Trophoblast cell (in vitro differentiated cells and primary cell): Measurements from ENCODE around the gene ZBTB2.

ENCODE experiments used
- DNase-seq, 2 donors: peaks; one replicate each; pipeline ENCODE4 v3.0.0-alpha.2; 2016
- H2AFZ ChIP-seq: 2 replicates; pipeline ENCODE4 v1.6.1; 2013; ENCODE audit warnings: low read length, moderate library complexity, mild to moderate bottlenecking; ENCODE audit not compliant: insufficient read depth, poor library complexity
- H2AK5ac ChIP-seq: 2 replicates; pipeline ENCODE4 v1.6.1; 2013; ENCODE audit warnings: mild to moderate bottlenecking, low read length
- H2BK120ac ChIP-seq: 2 replicates; pipeline ENCODE4 v1.6.1; 2013; ENCODE audit warnings: low read length, mild to moderate bottlenecking, moderate library complexity; ENCODE audit not compliant: insufficient read depth, poor library complexity
- H2BK12ac ChIP-seq: 2 replicates; pipeline ENCODE4 v1.6.1; 2013; ENCODE audit warnings: mild to moderate bottlenecking, low read length, moderate library complexity
- H2BK5ac ChIP-seq: 2 replicates; pipeline ENCODE4 v1.6.1; 2013; ENCODE audit warnings: low read length, low read depth, moderate library complexity, mild to moderate bottlenecking; ENCODE audit not compliant: poor library complexity
- H3K14ac ChIP-seq: 2 replicates; pipeline ENCODE4 v1.6.1; 2013; ENCODE audit warnings: mild to moderate bottlenecking, low read length
- H3K18ac ChIP-seq: 2 replicates; pipeline ENCODE4 v1.6.1; 2013; ENCODE audit warnings: mild to moderate bottlenecking, low read length
- H3K23ac ChIP-seq: 2 replicates; pipeline ENCODE4 v1.6.1; 2013; ENCODE audit warnings: low read length
- H3K27ac ChIP-seq: 2 replicates; pipeline ENCODE4 v1.5.1; 2013; ENCODE audit warnings: low read depth, mild to moderate bottlenecking, inconsistent platforms, low read length, moderate library complexity
- H3K27me3 ChIP-seq: 2 replicates; pipeline ENCODE4 v1.6.1; 2013; ENCODE audit warnings: inconsistent platforms, mild to moderate bottlenecking, low read length, moderate library complexity; ENCODE audit not compliant: insufficient read depth
- H3K36me3 ChIP-seq, 2 experiments: 1 replicate in 1 of 2; 2 replicates in 1 of 2; pipeline ENCODE4 v1.6.1; 2013; ENCODE audit warnings: low read length in 2 of 2, mild to moderate bottlenecking in 2 of 2, moderate library complexity in 1 of 2; ENCODE audit not compliant: insufficient read depth in 2 of 2, control insufficient read depth in 1 of 2
- H3K4ac ChIP-seq: 2 replicates; pipeline ENCODE4 v1.6.1; 2013; ENCODE audit warnings: low read depth, mild to moderate bottlenecking, low read length, moderate library complexity
- H3K4me1 ChIP-seq, 2 experiments: 1 replicate in 1 of 2; 2 replicates in 1 of 2; pipeline ENCODE4 v1.6.1; 2013; ENCODE audit warnings: low read length in 2 of 2, mild to moderate bottlenecking in 2 of 2, moderate library complexity in 1 of 2; ENCODE audit not compliant: insufficient read depth in 2 of 2, control insufficient read depth in 1 of 2
- H3K4me2 ChIP-seq: 2 replicates; pipeline ENCODE4 v1.6.1; 2013; ENCODE audit warnings: inconsistent platforms, mild to moderate bottlenecking, low read length, moderate library complexity
- H3K4me3 ChIP-seq: 2 replicates; pipeline ENCODE4 v1.5.1; 2013; ENCODE audit warnings: mild to moderate bottlenecking, low read depth, low read length, inconsistent platforms
- H3K79me1 ChIP-seq: one replicate; pipeline ENCODE4 v1.6.1; 2013; ENCODE audit warnings: low read length
- H3K79me2 ChIP-seq: 2 replicates; pipeline ENCODE4 v1.6.1; 2013; ENCODE audit warnings: low read length, mild to moderate bottlenecking; ENCODE audit not compliant: control insufficient read depth, insufficient read depth, poor library complexity
- H3K9ac ChIP-seq: 2 replicates; pipeline ENCODE4 v1.6.1; 2013; ENCODE audit warnings: mild to moderate bottlenecking, low read length
- H3K9me3 ChIP-seq: 2 replicates; pipeline ENCODE4 v1.6.1; 2013; ENCODE audit warnings: low read depth, mild to moderate bottlenecking, control low read depth, inconsistent platforms, low read length; ENCODE audit not compliant: insufficient read depth
- H4K12ac ChIP-seq: 2 replicates; pipeline ENCODE4 v1.6.1; 2013; ENCODE audit warnings: low read depth, mild to moderate bottlenecking, low read length, moderate library complexity
- H4K8ac ChIP-seq: 2 replicates; pipeline ENCODE4 v1.6.1; 2013; ENCODE audit warnings: low read depth, mild to moderate bottlenecking, low read length, moderate library complexity
- H4K91ac ChIP-seq: one replicate; pipeline ENCODE4 v1.6.1; 2013; ENCODE audit warnings: low read depth, mild to moderate bottlenecking, low read length, moderate library complexity
- WGBS: extraction: QIAGEN DNeasy Blood & Tissue Kit; methylation state at CpG from one replicate; pipeline ENCODE4 v1.1.7; 2013; ENCODE audit warnings: missing lambda C conversion rate; ENCODE audit not compliant: insufficient read length, insufficient coverage; ENCODE audit errors: extremely low coverage; 5-methylcytosine and 5-hydroxymethylcytosine counted together

The ZBTB2 gene

DNA sequence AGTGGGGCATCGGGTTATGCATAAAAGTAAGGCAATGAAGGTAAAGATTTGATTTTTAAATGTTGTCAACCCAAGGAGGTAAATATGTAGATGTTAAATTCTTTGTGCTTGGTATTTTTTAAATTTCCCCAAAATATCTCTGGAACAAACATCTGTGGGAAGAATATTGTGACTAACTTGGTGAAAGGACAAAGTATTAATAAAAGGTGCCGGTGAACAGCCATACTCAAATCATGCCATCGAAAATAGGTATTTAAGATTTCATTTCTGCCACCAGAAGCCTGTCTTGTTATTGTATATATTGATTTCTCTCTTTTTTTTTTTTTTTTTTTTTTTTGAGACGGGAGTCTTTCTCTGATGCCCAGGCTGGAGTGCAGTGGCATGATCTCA is 12.6 kb upstream of the ZBTB2 start:
- H3K4me1 ChIP-seq: peaks cover 4 to 8% of the 10 kb centered on the region in 2 experiments
- H2BK120ac ChIP-seq: no peak overlapping the region
- H2BK12ac ChIP-seq: no peak overlapping the region
- H4K91ac ChIP-seq: no peak overlapping the region
- H3K27ac ChIP-seq: no peak overlapping the region
- no peak overlapping the region for H3K23ac ChIP-seq
- H3K79me1 ChIP-seq: no peaks in the 10 kb centered on the region
- no CpG with 5 or more reads among the region's 4 CpGs for WGBS
- H2AK5ac ChIP-seq: no peak overlapping the region
- H4K12ac ChIP-seq: no peak overlapping the region
- H3K18ac ChIP-seq: no peak overlapping the region
- no peaks in the 10 kb centered on the region for H3K27me3 ChIP-seq
- peaks cover 8 to 18% of the 10 kb centered on the region in 2 experiments for H3K36me3 ChIP-seq
- no peaks in the 10 kb centered on the region for H3K9me3 ChIP-seq
- H2AFZ ChIP-seq: no peak overlapping the region
- no peak overlapping the region for H3K4ac ChIP-seq
- H3K4me2 ChIP-seq: no peak overlapping the region
- H2BK5ac ChIP-seq: no peak overlapping the region
- H4K8ac ChIP-seq: no peak overlapping the region
- DNase-seq: no peak
- no peak overlapping the region for H3K14ac ChIP-seq
- no peak overlapping the region for H3K9ac ChIP-seq
- no peak overlapping the region for H3K4me3 ChIP-seq
- no peaks in the 10 kb centered on the region for H3K79me2 ChIP-seq

DNA sequence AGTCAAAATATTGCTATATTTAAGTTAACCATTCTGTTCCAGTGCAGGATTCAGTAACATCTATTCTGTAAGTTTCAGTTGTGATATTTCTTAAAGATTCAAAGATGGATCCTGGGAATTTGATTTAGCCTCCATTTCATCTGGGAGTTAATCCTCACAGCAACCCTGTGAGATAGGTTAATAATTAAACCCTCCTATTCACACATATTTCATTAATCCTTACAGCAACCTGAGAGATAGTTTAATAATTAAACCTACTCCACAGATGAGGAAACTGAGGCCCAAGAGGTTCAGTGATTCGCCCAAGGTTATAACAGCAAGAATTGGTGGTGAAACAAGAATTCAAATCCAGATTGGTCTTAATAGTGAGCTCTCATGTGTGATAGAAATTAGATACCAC is 10.9 kb upstream of the ZBTB2 start:
- H3K79me2 ChIP-seq: no peaks in the 10 kb centered on the region
- no peak overlapping the region for H3K9ac ChIP-seq
- WGBS: no CpG with 5 or more reads among the region's 1 CpG
- H3K27ac ChIP-seq: no peak overlapping the region
- no peak overlapping the region for H3K4me2 ChIP-seq
- no peak overlapping the region for H2AK5ac ChIP-seq
- H3K27me3 ChIP-seq: no peaks in the 10 kb centered on the region
- H2BK5ac ChIP-seq: no peak overlapping the region
- no peak overlapping the region for H3K23ac ChIP-seq
- no peak overlapping the region for H2BK120ac ChIP-seq
- H4K12ac ChIP-seq: no peak overlapping the region
- H3K36me3 ChIP-seq: peaks cover 9 to 15% of the 10 kb centered on the region in 2 experiments
- no peaks in the 10 kb centered on the region for H3K79me1 ChIP-seq
- H4K91ac ChIP-seq: no peak overlapping the region
- H3K4me1 ChIP-seq: peaks cover 4 to 8% of the 10 kb centered on the region in 2 experiments
- H3K9me3 ChIP-seq: no peaks in the 10 kb centered on the region
- no peak overlapping the region for H4K8ac ChIP-seq
- no peak overlapping the region for H3K4ac ChIP-seq
- H3K14ac ChIP-seq: no peak overlapping the region
- no peak overlapping the region for H3K4me3 ChIP-seq
- no peak for DNase-seq
- H2AFZ ChIP-seq: no peak overlapping the region
- no peak overlapping the region for H3K18ac ChIP-seq
- H2BK12ac ChIP-seq: no peak overlapping the region

DNA sequence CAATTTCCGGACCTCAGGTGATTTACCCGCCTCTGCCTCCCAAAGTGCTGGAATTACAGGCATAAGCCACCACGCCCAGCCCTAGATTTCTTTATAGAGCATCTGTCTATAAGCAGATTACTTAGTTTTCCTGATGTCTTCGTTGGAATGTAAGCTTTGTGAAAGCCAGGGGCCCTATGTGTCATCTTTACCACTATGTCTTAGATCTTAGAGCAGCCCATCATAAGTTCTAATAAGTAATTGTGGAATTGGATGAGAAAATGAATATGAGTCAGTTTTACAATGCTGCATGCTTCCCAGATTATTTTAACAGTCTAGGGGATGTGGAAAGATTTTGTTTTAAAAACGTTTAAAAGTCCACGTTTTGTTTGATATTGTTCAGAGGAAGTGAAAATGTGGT is 9.1 kb upstream of the ZBTB2 start:
- no peaks in the 10 kb centered on the region for H3K9me3 ChIP-seq
- H3K79me1 ChIP-seq: no peaks in the 10 kb centered on the region
- H3K4me1 ChIP-seq: peaks cover 4 to 8% of the 10 kb centered on the region in 2 experiments
- no peak overlapping the region for H2AK5ac ChIP-seq
- 100% methylated on average over 2 of the region's 6 CpGs for WGBS
- peak overlapping the region; percentile 89 for H3K4ac ChIP-seq
- no peak overlapping the region for H3K9ac ChIP-seq
- H4K12ac ChIP-seq: no peak overlapping the region
- H3K23ac ChIP-seq: no peak overlapping the region
- H4K91ac ChIP-seq: no peak overlapping the region
- H3K27ac ChIP-seq: no peak overlapping the region
- DNase-seq: peak; percentile 79 to 88
- H3K4me3 ChIP-seq: no peak overlapping the region
- H2BK5ac ChIP-seq: no peak overlapping the region
- H2BK12ac ChIP-seq: no peak overlapping the region
- no peak overlapping the region for H3K18ac ChIP-seq
- no peak overlapping the region for H3K4me2 ChIP-seq
- H3K79me2 ChIP-seq: peaks cover under 1% of the 10 kb centered on the region
- no peak overlapping the region for H2AFZ ChIP-seq
- no peak overlapping the region for H2BK120ac ChIP-seq
- no peak overlapping the region for H3K14ac ChIP-seq
- peaks cover 11 to 12% of the 10 kb centered on the region in 2 experiments for H3K36me3 ChIP-seq
- no peaks in the 10 kb centered on the region for H3K27me3 ChIP-seq
- H4K8ac ChIP-seq: no peak overlapping the region

DNA sequence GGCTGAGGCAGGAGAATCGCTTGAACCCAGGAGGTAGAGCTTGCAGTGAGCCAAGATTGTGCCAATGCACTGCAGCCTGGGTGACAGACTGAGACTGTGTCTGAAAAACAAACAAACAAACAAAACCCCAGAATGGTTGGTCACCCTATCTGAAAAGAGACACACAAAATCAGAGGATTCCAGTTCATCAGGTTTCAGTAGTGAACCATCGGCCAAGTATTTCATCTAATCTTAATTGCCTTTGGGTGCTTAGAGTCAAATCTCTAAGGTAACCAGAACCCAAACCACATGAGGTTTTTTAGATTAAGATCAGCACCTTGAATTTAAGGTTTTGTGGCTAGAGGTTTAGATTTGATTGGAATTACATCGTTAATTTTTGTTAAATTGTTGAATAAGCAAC is 8.3 kb upstream of the ZBTB2 start:
- Histone ChIP-seq H2BK5ac (no peak overlapping the region), H2BK120ac (no peak overlapping the region), H3K79me1 (no peaks in the 10 kb centered on the region), H3K4me3 (no peak overlapping the region), H3K4me2 (peak overlapping the region; percentile 34), H3K4me1 (peaks cover 4 to 8% of the 10 kb centered on the region in 2 experiments), H3K14ac (no peak overlapping the region), H3K4ac (peak overlapping the region; percentile 24), H3K9ac (no peak overlapping the region), H3K9me3 (no peaks in the 10 kb centered on the region), H3K23ac (no peak overlapping the region), H3K18ac (no peak overlapping the region), H2BK12ac (no peak overlapping the region), H2AFZ (no peak overlapping the region), H3K27me3 (no peaks in the 10 kb centered on the region), H4K12ac (no peak overlapping the region), H3K79me2 (peaks cover 2% of the 10 kb centered on the region), H3K27ac (peak overlapping the region; percentile 64), H2AK5ac (no peak overlapping the region), H4K8ac (no peak overlapping the region), H3K36me3 (peaks cover 9 to 11% of the 10 kb centered on the region in 2 experiments), H4K91ac (no peak overlapping the region)
- DNase-seq: peak; percentile 77 to 99
- no CpG with 5 or more reads among the region's 3 CpGs for WGBS
